Activated T-helper 1 cell treated with Interleukin-2 at 50 U/mL for 16 hours (primary cell): ENCODE results near the gene USE1.

Experiments used
- DNase-seq: peaks from one replicate; pipeline ENCODE4 v3.0.0-alpha.2; 2020; ENCODE audit warnings: low read depth

The USE1 gene

DNA sequence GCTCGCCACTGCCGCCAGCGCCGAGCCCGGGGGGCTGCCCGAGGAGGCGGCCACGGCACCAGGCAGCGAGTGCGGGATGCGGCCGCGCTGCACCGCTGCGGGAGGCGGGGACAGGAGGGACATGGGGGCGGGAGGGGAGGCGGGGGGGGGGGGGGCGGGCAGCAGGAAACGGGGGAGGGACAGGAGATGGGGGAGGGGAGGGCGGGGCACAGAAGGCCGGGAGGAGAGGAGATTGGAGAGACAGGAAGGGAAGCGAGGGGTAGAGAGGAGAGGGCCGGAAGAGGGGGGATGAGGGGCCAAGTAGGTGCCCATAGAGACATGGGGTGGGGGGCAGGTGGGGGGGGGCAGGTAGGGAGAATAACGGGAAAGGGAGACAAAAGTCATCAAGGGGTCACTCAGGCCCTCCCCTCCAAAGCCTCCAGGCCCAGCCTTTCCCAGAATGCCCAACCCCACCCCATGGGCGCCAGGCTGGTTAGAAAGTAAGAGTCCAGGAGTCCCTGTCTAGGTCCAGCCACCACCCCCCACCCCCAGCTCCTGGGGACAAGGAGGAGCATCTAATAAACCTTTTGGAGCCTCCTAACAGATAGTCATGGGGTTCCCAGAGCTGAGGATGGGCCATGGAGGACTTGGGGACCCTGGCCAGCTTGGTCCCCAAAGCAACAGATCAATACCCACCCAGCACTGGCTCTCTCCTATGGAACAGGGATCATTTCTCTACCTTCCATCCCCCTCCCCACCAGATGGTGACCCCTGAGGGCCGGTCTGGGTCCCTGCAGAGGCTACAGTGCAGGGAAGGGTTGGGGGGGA is 21.0 kb downstream of the USE1 start:
- DNase-seq = no peak

DNA sequence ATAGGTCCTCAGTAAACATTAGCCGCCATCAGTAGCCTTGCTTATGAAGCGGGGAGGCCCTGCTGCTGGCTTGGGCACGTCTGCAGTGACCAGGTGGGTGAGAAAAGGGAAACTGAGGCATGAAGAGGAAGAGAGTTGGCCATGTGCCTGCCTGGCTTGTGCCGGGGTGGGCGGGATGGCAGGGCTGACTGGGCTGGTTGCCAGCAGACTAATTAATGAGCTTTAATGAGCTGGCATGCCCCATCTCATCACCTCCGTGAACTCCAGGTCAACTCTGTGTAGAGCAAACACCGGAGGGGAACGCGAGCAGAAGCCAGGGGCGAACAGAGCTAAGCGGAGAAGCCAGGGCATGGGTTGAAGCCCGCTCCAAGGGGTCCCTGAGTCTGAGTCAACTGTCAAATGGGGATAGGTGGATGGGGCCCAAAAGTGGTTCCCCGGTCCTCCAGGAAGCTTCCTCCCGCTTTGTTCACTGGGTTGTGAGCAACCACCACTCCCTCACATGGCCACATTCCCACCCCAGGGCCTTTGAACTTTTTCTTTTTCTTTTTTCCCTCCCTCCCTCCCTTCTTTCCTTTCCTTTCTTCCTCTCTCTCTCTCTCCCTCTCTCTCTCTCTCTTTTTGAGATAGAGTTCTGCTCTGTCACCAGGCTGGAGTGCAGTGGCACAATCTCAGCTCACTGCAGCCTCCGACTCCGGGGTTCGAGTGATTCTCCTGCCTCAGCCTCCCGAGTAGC is 21.8 kb downstream of the USE1 start:
- DNase-seq = no peak

DNA sequence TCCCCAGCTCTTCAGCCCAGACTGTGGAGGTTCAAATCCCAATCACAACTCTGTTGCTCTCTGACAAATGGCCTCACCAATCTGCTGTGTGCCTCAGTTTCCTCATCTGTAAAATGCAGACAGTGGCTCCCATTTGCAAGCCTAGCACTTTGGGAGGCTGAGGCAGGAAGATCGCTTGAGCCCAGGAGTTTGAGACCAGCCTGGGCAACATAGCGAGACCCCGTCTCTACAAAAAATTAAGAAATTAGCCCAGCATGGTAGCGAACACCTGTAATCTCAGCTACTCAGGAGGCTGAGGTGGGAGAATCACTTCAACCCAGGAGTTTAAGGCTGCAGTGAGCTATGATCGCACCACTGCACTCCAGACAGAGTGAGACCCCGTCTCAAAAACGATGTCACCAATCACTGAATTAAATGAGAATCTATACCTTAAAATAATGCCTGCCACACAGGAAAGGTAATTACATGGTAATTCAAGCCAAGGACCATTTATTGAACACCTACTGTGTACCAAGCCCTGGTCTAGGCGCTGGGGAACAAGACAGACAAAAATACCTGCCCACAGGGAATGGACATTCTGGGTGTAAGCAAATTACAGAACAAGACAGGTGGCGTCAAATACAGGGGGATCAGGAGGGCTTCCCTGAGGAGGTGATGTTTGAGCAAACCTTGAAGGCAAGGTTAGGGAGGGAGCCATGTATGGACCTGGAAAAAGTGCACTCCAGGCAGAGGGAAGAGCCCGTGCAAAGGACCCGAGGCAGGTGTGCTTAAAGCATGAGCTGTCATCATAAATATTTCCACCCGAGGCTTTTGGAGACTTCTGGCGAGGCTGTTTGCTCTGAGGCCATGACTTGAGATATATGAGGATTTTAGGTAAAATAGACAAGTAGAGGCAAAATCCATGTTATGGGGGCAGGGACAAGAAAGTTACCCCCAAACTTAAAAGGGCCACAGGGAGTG is 22.9 kb downstream of the USE1 start:
- DNase-seq = no peak

DNA sequence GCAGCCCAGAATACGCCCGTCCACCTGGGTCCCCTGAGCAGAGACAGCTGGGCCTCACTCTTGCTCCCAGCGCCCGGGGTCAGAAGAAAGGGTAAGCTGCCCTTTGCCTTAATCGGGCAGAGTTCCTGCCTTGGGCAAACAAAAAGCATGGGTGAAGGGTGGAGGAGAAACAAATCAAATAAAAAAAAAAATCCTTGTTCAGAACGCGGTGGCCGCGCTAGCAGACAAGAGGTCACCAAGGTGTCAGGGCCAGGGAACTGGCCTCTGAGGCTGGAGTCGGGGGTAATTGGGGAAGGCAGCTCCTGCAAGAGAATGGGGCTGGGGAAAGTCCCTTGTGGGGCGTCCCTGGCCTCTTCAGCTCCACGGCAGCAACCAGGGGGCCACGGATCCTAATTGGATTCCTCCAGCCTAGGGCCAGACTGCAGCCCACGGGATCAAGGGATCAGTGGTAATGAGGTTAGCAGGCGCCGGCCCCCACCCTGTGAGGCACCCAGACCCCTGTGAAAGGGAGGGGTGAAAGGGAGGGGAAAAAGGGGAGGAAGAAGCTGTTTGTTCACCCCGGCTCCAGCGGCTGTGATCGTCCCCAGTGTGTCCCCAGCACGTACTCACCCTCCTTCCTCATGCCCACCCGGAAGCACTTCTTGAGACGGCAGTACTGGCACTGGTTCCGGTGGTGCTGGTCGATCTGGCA is 25.1 kb downstream of the USE1 start:
- no peak for DNase-seq

DNA sequence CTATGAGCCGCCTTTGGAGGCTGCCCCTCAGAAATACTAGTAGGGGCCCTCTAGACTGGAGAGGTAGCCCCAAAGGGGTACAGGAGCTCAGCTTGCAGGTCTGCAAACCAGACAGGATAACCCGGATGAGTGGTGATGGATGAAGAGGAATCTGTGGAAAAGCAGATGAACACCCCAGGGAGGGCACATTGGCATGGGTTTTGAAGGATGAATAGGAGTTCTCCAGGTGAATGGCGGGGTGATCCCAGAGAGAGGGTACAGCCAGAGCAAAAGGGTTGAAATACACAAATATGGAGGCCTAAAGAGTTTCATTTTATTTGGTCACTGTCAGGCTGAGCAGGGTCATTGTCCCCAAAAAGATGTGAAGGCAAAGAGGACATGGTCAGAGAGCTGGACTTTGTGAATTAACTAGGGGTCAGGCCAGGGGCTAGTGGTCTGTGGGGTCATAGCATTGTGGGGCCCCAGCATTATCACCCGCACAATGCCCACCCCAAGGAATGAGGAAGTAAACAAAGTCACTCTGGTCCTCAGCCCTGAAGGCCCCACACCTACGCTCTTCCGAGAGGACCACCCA is 25.8 kb downstream of the USE1 start:
- DNase-seq = no peak

DNA sequence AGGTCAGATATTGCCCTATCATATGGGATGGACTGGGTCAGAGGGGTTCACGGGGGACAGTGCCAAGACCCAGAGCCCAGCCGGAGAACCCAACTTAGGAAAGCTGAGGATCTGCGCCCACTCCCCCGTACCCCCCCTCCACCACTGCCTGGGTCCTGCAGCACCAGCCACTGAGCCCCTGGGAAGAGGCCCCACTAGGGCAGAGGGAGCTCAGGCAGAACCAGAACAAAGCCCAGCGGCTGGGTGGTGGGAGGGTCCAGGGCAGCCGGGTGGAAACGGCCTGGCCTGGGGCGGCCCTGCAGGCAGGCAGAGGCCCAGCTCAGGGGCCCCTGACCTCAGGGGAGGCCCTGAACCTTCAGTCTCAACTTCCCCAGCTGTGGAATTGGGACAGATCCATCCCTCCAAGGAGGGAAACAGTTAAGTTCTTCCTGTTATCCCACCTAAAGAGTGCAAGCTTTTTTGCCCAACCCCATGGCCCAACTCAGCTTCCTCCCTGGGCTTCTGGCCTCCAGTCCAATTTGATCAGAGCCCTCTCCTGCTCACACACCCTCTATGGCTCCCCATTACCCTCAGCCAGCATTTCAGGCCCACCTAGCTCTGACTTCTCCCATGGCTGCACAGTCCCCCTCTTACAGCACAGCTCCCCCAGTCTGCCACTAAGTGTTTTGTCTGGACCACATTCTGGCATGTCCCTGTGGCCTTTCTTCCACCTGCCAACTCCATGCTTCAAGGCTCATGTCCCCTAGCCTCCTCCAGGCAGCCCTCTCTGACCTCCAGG is 27.5 kb downstream of the USE1 start:
- DNase-seq = no peak

DNA sequence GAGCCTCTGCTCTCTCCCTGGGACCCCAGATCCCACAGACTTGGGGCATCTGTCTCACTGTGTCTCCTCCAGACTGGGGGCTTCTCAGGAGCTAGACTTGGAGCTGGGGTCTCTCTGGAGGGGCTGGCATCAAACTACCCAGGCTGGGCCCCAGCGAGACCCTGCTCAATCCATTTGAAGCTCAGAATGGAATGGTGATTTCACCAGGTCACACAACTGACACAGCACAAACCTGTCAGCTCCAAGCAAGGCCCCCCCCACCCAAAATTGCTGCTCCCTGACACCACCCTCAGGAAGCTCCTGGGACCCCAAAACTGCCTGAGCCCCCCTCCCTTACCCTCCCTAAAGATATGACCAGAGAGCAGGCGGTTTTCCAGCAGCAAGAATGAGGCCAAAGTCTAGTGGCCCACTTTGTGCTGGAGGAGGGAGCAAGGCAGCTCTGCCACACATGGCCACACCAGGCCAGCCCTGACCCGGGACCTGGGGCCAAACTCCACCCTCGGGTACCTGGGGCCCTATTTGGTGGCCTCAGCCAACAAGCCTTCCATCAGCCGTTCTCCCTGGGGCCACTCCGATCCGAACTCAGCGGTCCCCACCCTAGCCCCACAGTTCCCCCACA is 28.2 kb downstream of the USE1 start:
- no peak for DNase-seq

DNA sequence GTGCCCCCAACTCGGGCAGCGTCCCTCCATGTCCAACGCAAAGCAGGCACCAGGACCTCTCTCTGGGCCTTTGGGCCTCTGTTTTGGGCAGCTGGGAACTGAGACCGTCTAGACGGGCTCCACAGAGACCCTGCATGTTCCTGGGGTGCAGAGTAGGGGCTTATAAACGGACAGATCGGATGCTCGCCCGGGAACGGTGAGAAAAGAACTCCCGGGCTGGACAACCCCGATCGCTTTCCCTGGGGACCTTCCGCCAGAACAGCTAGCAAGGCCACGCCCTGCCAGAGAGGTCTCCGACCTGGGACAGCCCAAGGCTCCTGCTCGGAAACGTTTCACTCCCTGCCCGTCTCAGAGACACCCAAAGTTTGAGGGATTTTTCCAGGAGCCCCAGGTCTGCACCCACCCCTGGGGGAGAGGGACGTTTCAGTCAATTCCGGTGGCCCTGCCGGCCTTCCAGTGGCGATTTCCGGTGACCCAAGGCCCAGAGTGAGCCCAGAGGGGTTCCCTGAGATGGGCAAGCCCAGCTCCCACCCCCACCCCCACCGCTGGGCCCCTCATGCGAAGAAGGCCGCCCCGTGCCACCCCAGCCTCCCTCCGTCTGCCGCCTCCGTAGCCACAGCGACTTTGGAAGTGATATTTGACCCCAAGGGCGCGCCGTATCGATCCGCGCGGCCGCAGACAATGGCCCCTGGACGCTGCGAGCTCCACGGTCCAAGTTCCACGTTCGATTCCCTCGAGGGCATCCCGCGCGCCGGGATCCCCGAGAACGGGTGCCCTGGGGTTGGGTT is 28.9 kb downstream of the USE1 start:
- DNase-seq = no peak

DNA sequence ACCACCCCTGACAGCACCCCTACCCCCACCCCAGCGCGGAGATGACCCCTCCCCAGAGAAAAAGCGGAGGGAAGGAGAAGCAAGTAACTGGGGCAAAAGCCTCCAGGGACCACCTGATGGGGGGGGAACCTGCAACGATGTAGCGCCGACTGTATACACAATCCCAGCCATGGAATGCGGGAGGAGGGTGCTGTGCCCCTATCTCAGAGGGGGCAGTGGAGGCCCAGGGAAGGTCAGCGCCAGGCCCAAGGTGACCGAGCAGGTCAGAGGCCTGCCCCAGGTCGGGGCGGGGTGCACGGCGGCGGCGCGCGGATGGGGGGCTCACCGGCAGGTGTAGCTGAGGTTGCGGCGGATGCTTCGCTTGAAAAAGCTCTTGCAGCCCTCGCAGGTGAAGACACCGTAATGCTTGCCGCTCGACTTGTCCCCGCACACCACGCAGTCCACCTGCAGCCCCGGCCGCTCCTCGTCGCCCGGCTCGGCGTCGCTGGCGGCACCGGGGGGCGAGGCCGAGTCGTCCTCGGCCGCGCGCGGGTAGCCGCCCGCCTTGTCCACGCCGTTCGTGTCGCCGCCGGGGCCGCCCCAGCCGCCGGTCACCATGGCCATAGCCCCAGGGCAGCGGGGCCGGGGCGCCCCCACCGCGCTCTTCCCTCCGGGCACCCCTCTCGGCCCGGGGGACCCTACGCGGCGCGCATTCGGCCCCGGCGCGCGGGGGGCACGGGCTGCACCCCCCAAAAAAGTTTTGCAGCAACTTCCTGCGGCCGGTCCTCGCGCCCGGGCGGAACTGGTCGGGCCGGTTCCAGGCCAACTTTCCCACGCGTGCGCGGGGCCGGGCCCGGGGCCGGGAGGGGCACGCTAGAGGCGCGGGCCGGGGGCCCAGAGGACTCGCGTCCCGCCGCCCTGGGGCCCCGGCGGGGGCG is 29.7 kb downstream of the USE1 start:
- DNase-seq = no peak

DNA sequence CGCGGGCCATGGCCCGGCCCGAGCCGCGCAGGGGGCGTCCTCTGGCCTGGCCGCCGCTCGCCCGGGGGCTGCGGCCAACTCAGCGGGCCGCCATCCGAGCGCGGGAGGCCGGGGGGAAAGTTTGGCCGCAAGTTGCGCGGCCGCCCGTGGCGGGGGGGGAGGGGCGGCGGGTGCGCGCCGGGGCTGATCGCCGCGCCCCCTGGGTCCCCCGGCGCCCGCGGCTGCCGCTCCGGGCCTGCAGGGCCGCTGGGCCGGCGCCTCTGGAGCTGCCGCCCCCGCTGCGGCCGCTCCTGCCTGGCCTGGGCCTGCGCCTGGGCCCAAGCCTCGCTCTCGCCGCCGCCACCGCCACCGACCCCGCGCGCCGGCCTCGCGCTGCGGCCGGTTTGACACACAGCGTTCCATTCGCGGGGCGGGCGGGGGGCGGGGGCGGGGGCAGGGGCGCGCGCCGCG is 30.4 kb downstream of the USE1 start, which contains the start of gene NR2F6:
TSS of gene NR2F6 (minus strand) at position 385 of the 450 bp plus-strand sequence. CDS start 699 bp downstream, outside the sequence.
- DNase-seq = no peak

DNA sequence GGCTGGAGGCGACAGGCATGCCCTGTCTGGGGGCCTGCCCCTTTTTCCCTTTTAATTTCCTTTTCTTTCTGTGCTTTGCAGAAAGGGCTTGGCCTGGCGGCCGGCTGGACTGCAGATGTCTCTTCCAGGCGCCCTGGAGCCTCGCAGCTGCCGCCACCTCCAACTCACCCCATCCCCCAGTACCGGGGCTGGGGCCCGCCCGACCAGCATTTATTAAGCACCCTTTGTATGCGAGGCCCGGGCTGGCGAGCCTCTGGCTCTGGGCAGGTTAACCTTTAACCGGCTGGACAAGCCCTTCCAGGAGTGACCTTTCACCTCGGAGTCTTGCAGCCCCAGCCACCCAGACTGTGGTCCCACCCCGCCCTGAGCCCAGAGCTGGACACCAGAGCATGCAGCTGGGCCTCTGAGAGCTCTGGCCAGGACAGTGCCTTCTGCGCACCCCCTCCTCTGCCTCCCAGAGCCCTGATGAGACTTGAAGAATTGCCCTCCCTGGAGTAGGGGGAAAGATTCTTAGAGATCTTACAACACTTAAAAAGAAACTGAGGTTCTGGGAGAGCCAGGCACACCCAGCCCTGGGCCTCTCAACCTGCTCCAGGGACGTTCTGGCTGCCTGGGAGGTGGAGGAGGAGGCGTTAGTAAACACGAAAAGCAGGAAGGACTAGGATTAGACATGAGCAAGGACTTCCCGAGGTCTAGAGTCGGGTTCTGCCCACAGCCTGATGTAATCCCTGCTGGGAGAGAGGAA is 31.7 kb downstream of the USE1 start:
- no peak for DNase-seq

DNA sequence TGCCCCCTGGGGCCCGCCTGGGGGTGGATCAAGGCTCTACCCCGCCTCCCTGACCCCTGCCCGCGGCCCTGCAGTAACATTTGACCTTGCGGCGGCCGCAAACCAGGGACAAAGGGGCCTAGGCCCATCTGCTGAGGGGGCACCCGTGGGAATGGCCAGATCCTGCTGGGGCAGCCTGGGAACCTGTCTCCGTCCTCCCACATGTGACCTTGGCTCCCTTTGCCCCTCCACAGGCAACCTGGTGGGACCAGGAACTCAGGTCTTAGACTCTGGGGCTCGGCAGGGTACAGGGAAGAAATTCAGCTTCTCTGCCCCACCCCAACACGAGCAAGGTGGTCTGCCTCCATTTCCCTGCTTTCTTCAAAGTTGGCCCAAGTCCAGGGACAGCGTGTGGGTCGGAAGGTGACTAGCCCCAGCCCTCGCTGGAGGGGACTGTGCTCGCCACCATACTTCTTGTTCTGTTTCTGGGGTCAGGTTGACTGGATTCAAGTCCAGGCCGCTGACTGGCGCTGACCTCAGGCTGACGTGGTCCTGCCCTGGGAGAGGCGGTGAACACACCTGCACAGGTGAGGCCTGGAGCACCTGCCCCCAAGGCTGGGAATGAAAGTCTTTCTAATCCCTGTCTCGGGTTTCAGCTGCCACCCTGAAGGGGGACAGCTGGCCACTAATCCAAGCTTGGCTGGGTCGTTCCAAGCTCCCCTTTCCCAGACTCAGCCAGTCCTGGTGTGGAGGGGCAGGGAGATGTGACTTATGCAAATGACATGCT is 33.0 kb downstream of the USE1 start:
- no peak for DNase-seq

DNA sequence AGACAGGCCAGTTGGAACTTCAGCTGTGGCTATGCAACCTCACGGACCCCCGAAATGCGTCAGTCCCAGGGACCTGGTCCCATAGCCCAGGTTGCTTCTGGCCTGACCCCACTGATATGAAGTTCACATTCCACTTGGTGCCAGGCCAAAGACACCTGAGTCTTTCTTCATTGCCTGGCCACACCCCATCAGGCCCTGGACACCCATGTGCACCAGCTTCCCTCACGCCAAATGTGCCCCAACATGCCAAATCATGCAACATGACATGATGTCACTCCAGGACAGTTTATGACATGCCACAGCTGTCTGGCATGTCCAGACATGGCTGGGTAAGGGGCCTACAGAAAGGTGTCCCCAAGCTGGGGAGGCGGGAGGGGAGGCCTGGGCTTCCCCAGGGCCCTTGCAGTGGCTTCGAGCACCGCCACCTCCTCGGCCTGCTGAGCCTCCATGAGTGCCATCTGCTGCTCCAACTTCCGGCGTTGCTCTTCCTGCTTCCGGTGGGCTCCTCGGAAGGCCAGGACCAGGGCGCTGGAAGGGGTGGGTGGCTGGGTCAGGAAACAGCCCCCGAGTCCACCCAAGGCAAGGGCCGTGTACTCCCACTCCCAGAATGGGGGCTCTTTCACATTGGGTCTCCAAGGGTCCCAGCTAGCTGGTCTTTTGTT is 34.9 kb downstream of the USE1 start:
- DNase-seq = no peak

DNA sequence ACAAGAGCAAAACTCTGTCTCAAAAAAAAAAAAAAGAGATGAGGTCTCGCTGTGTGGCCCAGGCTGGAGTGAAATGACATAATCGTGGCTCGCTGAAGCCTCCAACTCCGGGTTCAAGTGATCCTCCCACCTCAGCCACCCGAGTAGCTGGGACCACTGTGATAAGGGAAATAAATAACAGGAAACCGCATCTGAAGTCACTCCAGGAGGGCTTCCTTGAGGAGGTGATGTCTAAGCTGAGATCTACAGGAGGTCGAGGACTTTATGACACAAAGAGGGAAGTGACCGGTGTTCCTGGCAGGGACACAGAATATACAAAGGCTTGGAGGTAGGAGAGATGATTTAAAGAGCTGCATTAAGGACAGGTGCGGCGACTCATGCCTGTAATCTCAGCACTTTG is 39.5 kb downstream of the USE1 start:
- DNase-seq = no peak

DNA sequence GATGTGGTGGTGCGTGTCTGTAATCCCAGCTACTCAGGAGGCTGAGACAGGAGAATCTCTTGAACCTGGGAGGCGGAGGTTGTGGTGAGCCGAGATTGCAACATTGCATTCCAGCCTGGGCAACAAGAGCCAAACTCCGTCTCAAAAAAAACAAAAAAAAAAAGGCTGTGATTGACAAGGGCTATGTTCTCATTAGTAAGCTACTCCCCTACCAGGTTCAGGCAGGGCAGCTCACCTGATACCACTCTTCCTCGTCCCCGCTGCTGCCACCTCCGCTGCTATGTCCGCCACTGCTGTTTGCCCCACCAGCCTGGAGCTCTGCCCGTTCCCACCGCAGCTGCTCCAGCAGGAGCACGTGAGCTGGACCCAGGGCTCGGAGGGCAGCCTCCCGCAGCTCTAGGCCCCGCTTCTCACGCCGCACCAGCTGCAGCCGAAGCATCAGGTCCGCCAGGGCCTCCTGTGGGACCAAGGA is 40.0 kb downstream of the USE1 start:
- no peak for DNase-seq

DNA sequence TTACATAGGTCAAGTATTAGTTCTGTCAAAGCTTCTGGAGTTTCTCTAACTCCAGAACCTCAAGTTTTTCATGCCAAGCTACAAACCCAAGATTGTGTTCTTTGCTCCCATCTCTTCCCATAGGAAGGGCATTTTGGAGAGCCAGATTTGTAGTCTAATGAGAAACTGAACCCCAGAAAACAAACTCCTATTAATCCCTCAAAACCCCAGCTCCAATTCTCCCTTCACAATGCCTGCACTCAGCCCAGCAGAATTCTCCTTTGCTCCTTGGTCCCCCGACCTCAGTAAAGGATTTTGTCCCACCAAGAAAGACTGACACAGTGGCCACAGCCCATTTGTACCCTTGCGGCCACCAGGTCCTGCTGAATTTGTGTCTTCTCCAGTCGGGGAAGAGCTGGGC is 41.0 kb downstream of the USE1 start:
- DNase-seq = no peak
